ENCODE data around the gene BMPER.
A peak's percentile ranks its signal among the peaks of the same experiment; 100 is the strongest.

BMPER gene

GRCh38 chr7:33892945-33893344 is 12.4 kb upstream of the BMPER start:
- no peak for DNase-seq

- DNase-seq = no peak
Measured at GRCh38 chr7:33893377-33893776, 12.0 kb upstream of the BMPER start.

- DNase-seq = peak; percentile 16
Measured at GRCh38 chr7:33895025-33895804, 10.1 kb upstream of the BMPER start.

GRCh38 chr7:33900501-33900900 is 4.8 kb upstream of the BMPER start:
- no peak for DNase-seq

- DNase-seq = no peak
Measured at GRCh38 chr7:33901199-33901598, 4.1 kb upstream of the BMPER start.

DNA sequence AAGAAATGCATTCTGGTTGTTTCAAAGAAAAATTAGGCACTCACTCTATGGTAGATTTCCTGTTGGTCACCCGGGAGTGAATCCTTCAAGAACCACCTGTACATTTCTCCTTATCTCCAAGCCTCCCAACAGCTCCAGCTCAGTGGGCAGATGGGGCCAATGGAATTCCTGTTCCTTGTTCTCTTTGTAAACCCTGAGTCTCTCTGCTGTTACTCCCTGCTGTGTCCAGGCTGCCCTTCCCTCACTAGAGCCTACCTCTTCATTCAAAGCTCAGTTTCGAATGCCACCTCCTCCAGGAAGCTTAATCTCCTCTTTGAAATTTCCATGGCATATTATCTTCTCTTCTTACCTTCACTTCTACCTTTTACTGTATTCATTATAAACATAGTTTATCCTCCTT is 3.5 kb upstream of the BMPER start:
- DNase-seq = no peak

GRCh38 chr7:33902746-33903145 is 2.6 kb upstream of the BMPER start:
- DNase-seq = no peak

GRCh38 chr7:33903791-33904680 is 1.3 kb upstream of the BMPER start:
- DNase-seq = no peak

DNA sequence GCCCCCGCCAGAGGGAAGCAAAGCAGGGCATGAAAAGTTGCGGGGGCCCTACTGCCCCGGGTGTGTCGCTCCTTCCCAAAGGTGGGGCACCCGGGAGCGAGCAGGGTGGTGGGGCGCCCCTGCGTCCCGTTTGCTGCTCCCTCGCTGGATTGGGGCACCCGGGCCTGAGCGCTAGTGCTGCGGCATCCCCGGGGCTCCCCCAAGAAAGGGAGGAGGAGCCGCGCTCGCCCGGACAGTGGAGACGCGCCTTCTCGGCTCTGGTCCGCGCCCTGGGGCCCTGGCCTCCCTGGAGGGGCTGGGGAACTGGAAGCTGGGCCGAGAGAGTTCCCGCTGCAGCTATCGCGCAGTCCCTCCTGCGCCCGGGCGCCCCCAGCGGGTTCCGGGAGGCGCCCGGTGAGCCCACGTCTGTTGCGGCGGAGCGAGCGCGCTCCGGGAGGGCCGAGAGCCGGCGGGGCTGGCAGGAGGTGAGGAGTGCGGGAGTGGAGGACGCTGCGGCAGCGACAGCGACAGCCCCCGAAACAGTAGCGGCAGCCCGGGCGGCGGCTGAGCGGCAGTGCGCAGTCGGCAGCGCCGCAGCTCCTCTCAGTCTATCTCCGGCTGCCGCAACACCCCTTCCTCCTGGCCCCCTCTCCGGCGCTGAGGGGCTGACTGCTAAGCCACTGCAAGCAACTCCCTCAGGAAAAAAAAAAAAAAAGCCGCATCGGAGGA is 504 bp upstream of the BMPER start:
- no peak for DNase-seq

DNA sequence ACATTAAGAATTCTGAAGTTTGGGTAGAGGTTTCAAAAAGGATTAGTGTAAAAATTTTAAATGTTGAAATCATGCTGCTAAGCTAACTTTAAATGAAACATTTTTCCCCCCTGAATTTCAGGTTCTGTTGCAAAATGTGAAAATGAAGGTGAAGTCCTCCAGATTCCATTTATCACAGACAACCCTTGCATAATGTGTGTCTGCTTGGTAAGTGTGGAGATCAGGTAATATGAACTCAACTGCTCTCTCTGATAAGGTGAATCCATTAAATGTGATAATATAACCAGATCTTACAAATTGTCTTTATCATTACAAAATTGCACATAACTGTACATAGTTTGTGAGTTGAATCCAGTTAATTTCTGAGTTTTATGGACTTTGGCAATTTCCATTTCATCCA is 1.4 kb downstream of the BMPER start:
- no peak for DNase-seq

DNA sequence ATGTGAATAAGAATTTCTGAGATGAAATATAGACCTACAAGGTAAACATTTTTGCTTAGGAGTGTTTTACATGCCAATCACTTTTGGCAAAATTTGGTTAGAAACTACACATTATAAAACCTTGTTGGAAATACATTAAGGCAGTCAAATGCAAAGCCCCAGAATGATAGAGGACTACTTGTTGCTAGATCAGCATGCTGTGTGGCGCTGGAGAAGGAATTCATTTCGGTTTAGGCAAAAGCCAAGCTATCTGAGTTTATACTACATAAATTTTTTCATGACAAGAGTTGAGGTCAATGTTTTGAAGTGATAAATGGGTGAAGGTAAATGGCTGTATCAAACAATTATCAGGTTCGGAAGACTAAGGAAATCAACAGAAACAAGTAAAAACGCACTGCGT is 2.3 kb downstream of the BMPER start:
- DNase-seq = no peak

GRCh38 chr7:33909318-33909717 is 4.0 kb downstream of the BMPER start:
- no peak for DNase-seq

- no peak for DNase-seq
Measured at GRCh38 chr7:33909755-33910154, 4.4 kb downstream of the BMPER start.

DNA sequence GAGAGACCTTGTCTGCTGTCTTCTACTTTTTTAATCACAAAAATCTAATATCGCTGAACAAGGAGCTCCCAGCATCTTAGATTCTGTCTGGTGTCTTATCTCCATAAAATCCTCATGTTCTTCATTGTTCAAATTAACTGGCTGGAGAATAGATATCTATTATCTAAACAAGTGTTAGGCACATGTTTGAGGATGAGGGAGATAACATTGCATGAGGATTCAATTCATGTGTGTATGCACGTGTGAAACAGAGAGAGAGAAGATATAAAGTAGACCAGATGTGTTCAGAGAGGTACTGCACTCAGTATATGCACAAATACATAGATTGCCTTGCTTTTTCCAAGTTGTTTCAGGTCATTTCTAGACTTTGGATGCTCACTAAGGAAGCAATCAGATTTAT is 5.4 kb downstream of the BMPER start:
- DNase-seq = no peak

- DNase-seq = no peak
Measured at GRCh38 chr7:33916357-33917081, 11.2 kb downstream of the BMPER start.

DNA sequence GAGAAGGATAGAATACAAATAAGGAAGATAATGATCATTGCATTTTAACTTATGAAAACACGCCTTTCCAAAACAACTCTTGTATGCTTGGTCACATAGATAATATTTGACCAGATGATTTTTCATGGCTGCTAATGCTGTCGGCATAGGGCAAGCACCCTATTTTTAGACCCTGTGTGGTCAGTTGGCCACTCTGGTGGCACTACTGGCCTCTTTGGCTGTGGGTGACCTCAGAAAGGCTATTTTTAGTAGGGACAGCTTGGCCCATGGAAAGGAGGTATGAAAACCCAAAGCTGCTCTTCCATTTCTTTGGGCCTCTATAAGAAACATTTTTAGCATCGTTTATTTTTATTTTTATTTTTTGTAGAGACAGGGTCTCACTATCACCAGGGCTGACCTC is 12.3 kb downstream of the BMPER start:
- DNase-seq = no peak

- DNase-seq = no peak
Measured at GRCh38 chr7:33918438-33919143, 13.3 kb downstream of the BMPER start.

GRCh38 chr7:33919449-33919848 is 14.1 kb downstream of the BMPER start:
- DNase-seq = no peak

DNA sequence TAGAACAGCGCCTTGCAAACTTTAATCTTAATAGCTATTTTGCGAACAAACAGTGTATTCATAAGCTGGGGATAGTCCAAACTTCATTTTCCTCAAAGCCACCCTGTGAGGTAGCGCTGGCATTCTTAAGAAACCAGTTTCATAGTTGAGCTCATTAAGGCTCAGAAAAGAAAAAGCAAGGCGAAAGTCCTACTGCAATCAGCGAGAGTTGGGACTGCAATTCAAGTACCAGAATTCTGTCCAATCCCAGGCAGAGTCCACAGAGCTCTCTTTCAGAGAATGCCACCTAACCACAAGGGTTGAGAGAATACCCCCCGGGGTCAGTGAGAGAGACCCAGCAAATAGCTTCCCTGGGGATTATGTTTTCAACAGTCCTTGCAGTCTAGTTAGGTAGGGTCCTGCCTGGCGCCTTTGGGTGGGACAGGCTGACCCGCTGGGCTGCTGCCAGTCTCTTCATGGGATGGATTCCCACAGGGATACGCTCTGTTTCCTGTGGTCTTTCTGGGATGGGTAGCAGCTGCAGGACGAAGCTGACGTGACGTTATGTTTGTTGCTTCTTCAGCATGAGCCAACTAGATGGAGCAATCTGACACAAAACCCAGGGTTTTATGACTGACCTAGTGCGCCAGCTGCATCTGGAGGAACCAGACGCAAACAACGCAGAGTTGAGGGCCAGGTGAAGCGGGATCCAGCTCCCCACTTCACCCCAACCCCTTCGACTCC is 16.0 kb downstream of the BMPER start:
- DNase-seq = no peak

- no peak for DNase-seq
Measured at GRCh38 chr7:33922820-33923219, 17.5 kb downstream of the BMPER start.

GRCh38 chr7:33923440-33924229 is 18.3 kb downstream of the BMPER start:
- no peak for DNase-seq

Data from NCI-H1436 treated with DMSO at 0.1 percent for 48 hours (cell line).